IPS DF 4.7 (cell line): Measurements from ENCODE around the gene PSMC3IP.
"Not testable (repeated sequence)": the region's sequence is repeated elsewhere in the genome, so short reads cannot be mapped to it uniquely, and the experiment has no call there.

Experiments used
- DNase-seq: peaks from one replicate; pipeline ENCODE4 v3.0.0-alpha.2; 2013; ENCODE audit warnings: low spot score; ENCODE audit errors: extremely low read depth

PSMC3IP gene

DNA sequence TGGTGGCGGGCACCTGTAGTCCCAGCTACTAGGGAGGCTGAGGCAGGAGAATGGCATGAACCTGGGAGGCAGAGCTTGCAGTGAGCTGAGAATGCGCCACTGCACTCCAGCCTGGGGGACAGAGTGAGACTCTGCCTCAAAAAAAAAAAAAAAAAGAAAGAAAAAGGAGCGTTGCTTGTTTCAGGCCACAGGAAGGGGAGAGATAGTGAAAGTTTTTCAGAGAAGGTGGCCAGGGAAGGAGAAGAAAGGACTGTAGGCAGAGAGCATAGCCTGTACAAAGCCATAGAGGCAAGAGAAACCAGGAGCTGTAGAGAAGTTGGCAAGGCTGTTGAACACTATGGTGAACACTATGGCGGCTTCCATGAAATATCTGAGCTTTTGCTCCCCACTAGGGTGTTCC lies 37.0 kb downstream of the PSMC3IP start:
- DNase-seq = not testable (repeated sequence)

DNA sequence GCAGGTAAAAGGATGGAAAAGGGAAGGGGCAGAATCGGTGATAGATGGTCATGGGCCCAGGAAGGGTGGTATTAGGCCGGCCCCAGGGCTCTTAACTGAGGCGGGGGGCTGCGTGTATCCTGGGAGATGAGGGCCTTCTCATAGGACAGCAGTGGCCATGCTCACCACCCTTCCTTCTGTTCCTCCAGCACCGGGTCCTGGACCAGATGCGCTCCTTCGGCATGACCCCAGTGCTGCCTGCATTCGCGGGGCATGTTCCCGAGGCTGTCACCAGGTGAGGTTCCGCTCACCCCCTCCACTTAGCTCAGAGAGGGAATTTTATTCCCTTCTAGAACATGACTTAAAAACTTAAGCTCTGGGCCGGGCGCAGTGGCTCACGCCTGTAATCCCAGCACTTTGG lies 39.0 kb downstream of the PSMC3IP start:
- no peak for DNase-seq

GRCh38 chr17:42537826-42538451 lies 39.6 kb downstream of the PSMC3IP start:
- no peak for DNase-seq

GRCh38 chr17:42537156-42537805 lies 40.2 kb downstream of the PSMC3IP start:
- no peak for DNase-seq

DNA sequence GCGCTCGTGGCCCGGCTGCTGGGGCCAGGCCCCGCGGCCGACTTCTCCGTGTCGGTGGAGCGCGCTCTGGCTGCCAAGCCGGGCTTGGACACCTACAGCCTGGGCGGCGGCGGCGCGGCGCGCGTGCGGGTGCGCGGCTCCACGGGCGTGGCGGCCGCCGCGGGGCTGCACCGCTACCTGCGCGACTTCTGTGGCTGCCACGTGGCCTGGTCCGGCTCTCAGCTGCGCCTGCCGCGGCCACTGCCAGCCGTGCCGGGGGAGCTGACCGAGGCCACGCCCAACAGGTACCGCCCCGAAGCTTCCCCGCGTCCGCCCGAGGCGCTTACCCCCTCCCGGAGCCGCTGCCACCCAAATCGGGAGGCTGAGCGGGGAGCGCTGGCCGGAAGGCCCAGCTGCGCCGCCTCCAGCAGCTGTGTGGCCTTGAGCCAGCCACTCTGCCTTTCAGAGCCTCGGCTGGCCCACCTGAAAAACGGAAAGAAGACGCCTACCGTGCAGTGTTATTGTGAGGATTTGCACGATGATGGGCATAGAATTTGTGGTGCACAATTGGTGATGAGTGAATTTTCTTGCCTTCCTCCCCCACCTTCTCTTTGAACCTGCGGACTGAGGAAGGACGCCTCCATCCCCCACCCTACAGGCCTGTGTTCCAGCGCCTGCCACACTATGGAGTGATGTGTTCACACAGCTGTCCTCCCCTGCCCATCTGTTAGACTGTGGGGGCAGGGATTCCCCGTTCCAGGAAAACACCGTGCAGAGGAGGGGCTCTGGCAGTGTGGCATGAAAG lies 41.0 kb downstream of the PSMC3IP start:
- no peak for DNase-seq

- no peak for DNase-seq
Observed at GRCh38 chr17:42536048-42536371, 41.5 kb downstream of the PSMC3IP start, which contains the start of gene NAGLU. TSS of gene NAGLU (plus strand) at chr17:42536241. CDS start at chr17:42536273, 32 bp downstream.

- no peak for DNase-seq
Observed at GRCh38 chr17:42535155-42536047, 42.1 kb downstream of the PSMC3IP start.

- DNase-seq = no peak
Observed at GRCh38 chr17:42531455-42532354, 45.8 kb downstream of the PSMC3IP start.

DNA sequence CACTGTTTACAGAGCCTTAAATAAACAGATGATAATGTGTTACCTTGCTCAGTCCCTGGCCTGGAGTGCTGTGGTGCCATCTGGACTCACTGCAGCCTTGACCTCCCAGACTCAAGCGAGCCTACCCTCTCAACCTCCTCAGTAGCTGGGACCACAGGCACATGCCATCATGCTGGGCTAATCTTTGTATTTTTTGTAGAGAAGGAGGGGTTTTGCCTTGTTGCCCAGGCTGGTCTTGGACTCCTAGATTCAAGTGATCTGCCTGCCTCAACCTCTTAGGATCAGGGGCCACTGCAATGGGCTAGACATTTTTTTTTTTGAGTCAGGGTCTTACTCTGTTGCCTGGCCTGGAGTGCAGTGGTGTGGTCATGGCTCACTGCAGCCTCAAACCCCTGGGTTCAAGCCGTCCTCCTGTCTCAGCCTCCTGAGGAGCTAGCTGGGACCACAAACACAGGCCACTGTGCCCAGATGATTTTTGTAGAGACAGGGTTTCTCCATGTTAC lies 46.5 kb downstream of the PSMC3IP start:
- no peak for DNase-seq

- no peak for DNase-seq
Observed at GRCh38 chr17:42529061-42529460, 48.5 kb downstream of the PSMC3IP start.

- no peak for DNase-seq
Observed at GRCh38 chr17:42527932-42528331, 49.6 kb downstream of the PSMC3IP start.

- no peak for DNase-seq
Observed at GRCh38 chr17:42526031-42526444, 51.5 kb downstream of the PSMC3IP start.

DNA sequence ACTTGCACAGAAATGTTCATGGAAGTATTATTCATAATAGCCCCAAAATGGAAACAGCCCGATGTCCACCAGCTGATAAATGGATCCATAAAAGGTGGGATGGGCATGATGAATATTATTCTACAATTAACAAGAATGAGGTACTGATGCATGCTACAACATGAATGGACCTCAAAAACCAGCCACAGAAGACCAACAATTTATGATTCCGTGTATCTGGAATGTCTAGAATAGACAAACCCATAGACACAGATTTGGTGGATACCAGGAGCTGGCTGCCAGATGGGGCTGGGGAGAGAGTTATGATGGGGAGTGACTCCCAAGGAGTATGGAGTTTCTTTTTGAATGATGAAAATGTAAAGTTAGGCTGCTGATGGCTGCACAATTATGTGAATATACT lies 52.3 kb downstream of the PSMC3IP start:
- no peak for DNase-seq

DNA sequence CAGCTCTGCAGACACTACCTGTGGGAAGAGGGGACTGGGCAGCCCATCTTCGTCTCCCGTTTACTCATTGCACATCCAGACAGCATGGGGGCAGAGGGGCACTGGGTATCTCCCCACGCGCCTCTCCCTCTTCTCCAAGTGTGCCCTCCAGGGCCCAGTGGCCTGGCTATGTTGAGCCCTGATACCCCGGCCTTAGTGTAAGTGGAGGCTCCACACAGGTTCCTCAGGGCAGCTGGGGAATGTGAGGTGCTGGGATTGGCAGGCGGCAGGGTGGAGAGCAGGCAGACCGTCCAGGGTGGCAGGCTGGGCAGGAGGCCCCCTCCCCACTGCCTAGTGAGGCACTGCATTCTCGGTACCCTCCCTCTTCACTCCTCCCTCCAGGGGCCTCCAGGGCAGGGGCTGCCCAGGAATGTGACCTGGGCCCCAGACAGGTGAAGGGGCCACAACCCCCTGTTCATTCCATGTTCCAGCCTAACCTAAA lies 54.7 kb downstream of the PSMC3IP start:
- DNase-seq = no peak
